PC-3 (cell line): ENCODE results near the gene COLEC11.

Experiments used
- CTCF ChIP-seq: fragments of 300-600 bp; sonication (generic); conservative IDR thresholded peaks from 2 replicates; pipeline ENCODE4 v1.5.1; 2017; ENCODE audit warnings: antibody characterized with exemption, low read depth, mild to moderate bottlenecking, low read length
- EZH2phosphoT487 ChIP-seq: fragments of 300-600 bp; sonication (generic); IDR thresholded peaks from 2 replicates; pipeline ENCODE4 v1.6.1; 2018; ENCODE audit warnings: mild to moderate bottlenecking, antibody characterized with exemption, low read length, borderline replicate concordance

GRCh38 chr2:3639653-3640052, 44.7 kb downstream of the COLEC11 start:
- no peak for TF ChIP-seq CTCF
- TF ChIP-seq EZH2phosphoT487, result no peak
